ENCODE measurements around the gene WDFY2. TPM values are rescaled to one million over a fixed set of nuclear protein-coding genes. Genes with fewer than 3 reads are reported as not detected.
A peak's percentile ranks its signal among the peaks of the same experiment; 100 is the strongest.

The WDFY2 gene
- total and polyA plus RNA-seq, 4 donors = 3.4 to 10.5 (median 5.8) TPM

GRCh38 chr13:51768378-51768921, 184.2 kb downstream of the WDFY2 start:
- no peak overlapping the region for H3K9ac ChIP-seq (ENCODE audit: low read depth in 1 of 2, low read length in 2 of 2)
- peaks cover 0 to 14% (median 7%) of the 10 kb centered on the region in 4 donors for H3K36me3 ChIP-seq (ENCODE audit: control insufficient read depth in 4 of 4, insufficient read depth in 3 of 4, low read depth in 1 of 4, low read length in 3 of 4)
- H3K4me1 ChIP-seq (ENCODE audit: control insufficient read depth in 4 of 4, insufficient read depth in 4 of 4, low read length in 3 of 4) = no peaks in the 10 kb centered on the region
- H3K27me3 ChIP-seq (ENCODE audit: control insufficient read depth in 4 of 4, insufficient read depth in 4 of 4, low read length in 3 of 4) = no peaks in the 10 kb centered on the region
- H3K27ac ChIP-seq (ENCODE audit: low read depth in 1 of 2, low read length in 2 of 2) = no peak overlapping the region
- TF ChIP-seq JUND (IDR thresholded peaks at IDR 0.05) (no peak), MAX (IDR thresholded peaks at IDR 0.05) (no peak), ATF3 (IDR thresholded peaks at IDR 0.05) (no peak), FOXA2 (IDR thresholded peaks at IDR 0.05) (no peak), HNF4G (IDR thresholded peaks at IDR 0.05) (no peak), NR2F2 (IDR thresholded peaks at IDR 0.05) (peak; percentile 72)
- H3K9me3 ChIP-seq (ENCODE audit: control insufficient read depth in 4 of 4, low read length in 3 of 4) = no peaks in the 10 kb centered on the region
- 81% methylated on average over 15 of the region's 15 CpGs for WGBS
- DNase-seq (ENCODE audit: low spot score) = no peak
- H3K4me3 ChIP-seq (ENCODE audit: low read depth in 1 of 3, low read length in 3 of 3) = no peak overlapping the region

DNA sequence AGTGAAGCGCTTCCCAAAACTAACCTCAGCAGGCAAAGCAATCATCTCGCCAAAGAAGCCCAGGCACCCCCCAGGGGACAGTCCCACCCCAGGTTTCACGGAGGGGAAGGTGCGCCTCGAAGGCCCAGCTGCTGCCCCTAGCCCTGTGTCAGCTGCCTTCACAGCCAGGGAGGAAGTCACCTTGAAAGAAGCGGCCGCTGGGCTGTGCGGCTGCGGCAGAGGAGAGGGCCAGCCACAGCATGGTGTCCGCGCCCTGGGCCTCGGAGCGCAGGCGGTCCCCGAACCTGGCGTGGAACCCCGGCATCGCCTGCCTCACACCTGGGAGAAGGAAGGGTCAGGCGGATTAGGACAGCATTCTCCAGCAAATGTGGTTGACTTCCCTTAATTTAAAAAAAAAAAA, 184.7 kb downstream of the WDFY2 start:
- Histone ChIP-seq H3K27ac (ENCODE audit: low read depth in 1 of 2, low read length in 2 of 2) (no peak overlapping the region), H3K27me3 (ENCODE audit: control insufficient read depth in 4 of 4, insufficient read depth in 4 of 4, low read length in 3 of 4) (no peaks in the 10 kb centered on the region), H3K9ac (ENCODE audit: low read depth in 1 of 2, low read length in 2 of 2) (no peak overlapping the region), H3K4me1 (ENCODE audit: control insufficient read depth in 4 of 4, insufficient read depth in 4 of 4, low read length in 3 of 4) (no peaks in the 10 kb centered on the region), H3K9me3 (ENCODE audit: control insufficient read depth in 4 of 4, low read length in 3 of 4) (no peaks in the 10 kb centered on the region), H3K4me3 (ENCODE audit: low read depth in 1 of 3, low read length in 3 of 3) (no peak overlapping the region), H3K36me3 (ENCODE audit: control insufficient read depth in 4 of 4, insufficient read depth in 3 of 4, low read depth in 1 of 4, low read length in 3 of 4) (peaks cover 0 to 14% (median 7%) of the 10 kb centered on the region in 4 donors)
- TF ChIP-seq RAD21 (IDR thresholded peaks at IDR 0.05) = no peak
- no peak for TF ChIP-seq REST (IDR thresholded peaks at IDR 0.05)
- no peak for TF ChIP-seq ATF3 (IDR thresholded peaks at IDR 0.05)
- TF ChIP-seq JUND (IDR thresholded peaks at IDR 0.05) = no peak
- no peak for TF ChIP-seq FOXA2 (IDR thresholded peaks at IDR 0.05)
- no peak for TF ChIP-seq MAX (IDR thresholded peaks at IDR 0.05)
- TF ChIP-seq NR2F2 (IDR thresholded peaks at IDR 0.05) = no peak
- TF ChIP-seq, protein P1, sequence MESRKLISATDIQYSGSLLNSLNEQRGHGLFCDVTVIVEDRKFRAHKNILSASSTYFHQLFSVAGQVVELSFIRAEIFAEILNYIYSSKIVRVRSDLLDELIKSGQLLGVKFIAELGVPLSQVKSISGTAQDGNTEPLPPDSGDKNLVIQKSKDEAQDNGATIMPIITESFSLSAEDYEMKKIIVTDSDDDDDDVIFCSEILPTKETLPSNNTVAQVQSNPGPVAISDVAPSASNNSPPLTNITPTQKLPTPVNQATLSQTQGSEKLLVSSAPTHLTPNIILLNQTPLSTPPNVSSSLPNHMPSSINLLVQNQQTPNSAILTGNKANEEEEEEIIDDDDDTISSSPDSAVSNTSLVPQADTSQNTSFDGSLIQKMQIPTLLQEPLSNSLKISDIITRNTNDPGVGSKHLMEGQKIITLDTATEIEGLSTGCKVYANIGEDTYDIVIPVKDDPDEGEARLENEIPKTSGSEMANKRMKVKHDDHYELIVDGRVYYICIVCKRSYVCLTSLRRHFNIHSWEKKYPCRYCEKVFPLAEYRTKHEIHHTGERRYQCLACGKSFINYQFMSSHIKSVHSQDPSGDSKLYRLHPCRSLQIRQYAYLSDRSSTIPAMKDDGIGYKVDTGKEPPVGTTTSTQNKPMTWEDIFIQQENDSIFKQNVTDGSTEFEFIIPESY (IDR thresholded peaks at IDR 0.05) = no peak
- TF ChIP-seq HNF4A (conservative IDR thresholded peaks at IDR 0.05) = no peak
- TF ChIP-seq TAF1 (conservative IDR thresholded peaks at IDR 0.05) = no peak
- TF ChIP-seq HNF4G (IDR thresholded peaks at IDR 0.05) = no peak
- no peak for TF ChIP-seq YY1 (IDR thresholded peaks at IDR 0.05)
- WGBS = 92% methylated on average over 19 of the region's 19 CpGs
- DNase-seq (ENCODE audit: low spot score) = no peak
